Cardiac muscle cell (in vitro differentiated cells and primary cell): ENCODE measurements around the gene PARP12. TPM values are rescaled to one million over a fixed set of nuclear protein-coding genes. Genes with fewer than 3 reads are reported as not detected.
A peak's percentile ranks its signal among the peaks of the same experiment; 100 is the strongest.

Experiments
- DNase-seq, 2 donors: peaks; one replicate each; pipeline versions ENCODE4 v3.0.0 to v3.0.0-alpha.2; 2010 to 2017; ENCODE audit warnings: low read depth in 1 of 2, low spot score in 1 of 2
- H3K27ac ChIP-seq: fragments of 200-600 bp; sonication (generic); 2 replicates; pipeline ENCODE4 v1.5.1; 2016
- H3K27me3 ChIP-seq: fragments of 200-600 bp; sonication (generic); 2 replicates; pipeline ENCODE4 v1.6.0; 2016; ENCODE audit warnings: control low read depth
- H3K36me3 ChIP-seq: fragments of 200-600 bp; sonication (generic); 2 replicates; pipeline ENCODE4 v1.5.1; 2016; ENCODE audit warnings: control low read depth
- H3K4me1 ChIP-seq: fragments of 200-600 bp; sonication (generic); 2 replicates; pipeline ENCODE4 v1.8.1; 2017; ENCODE audit warnings: low read depth, mild to moderate bottlenecking, mixed run types
- H3K4me3 ChIP-seq: fragments of 200-600 bp; sonication (generic); 2 replicates; pipeline ENCODE4 v1.5.1; 2016; ENCODE audit warnings: mild to moderate bottlenecking
- H3K9me3 ChIP-seq: fragments of 200-600 bp; sonication (generic); 2 replicates; pipeline ENCODE4 v1.5.1; 2017; ENCODE audit warnings: low read depth, mild to moderate bottlenecking, control low read depth
- polyA plus RNA-seq: library from polyadenylated mRNA; unstranded; fragments of >200 nt; fragmentation: Nextera tagmentation; extraction: Ambion mirVana; gene quantifications from 2 replicates; pipeline ENCODE4 v1.2.1, GENCODE V29; 2016
- total RNA-seq: library from RNA; depleted of rRNA; stranded (reverse); fragments of >200 nt; gene quantifications from 2 replicates; pipeline ENCODE4 v1.2.3, GENCODE V29; 2016
- TF ChIP-seq, protein P1 (sequence below): IDR thresholded peaks from 2 replicates; pipeline ENCODE4 v1.5.1; 2012; ENCODE audit warnings: low read depth, mild to moderate bottlenecking, low read length

Gene PARP12
- total and polyA plus RNA-seq, 2 experiments from 2014 or later: 0.45 to 2.2 TPM

DNA sequence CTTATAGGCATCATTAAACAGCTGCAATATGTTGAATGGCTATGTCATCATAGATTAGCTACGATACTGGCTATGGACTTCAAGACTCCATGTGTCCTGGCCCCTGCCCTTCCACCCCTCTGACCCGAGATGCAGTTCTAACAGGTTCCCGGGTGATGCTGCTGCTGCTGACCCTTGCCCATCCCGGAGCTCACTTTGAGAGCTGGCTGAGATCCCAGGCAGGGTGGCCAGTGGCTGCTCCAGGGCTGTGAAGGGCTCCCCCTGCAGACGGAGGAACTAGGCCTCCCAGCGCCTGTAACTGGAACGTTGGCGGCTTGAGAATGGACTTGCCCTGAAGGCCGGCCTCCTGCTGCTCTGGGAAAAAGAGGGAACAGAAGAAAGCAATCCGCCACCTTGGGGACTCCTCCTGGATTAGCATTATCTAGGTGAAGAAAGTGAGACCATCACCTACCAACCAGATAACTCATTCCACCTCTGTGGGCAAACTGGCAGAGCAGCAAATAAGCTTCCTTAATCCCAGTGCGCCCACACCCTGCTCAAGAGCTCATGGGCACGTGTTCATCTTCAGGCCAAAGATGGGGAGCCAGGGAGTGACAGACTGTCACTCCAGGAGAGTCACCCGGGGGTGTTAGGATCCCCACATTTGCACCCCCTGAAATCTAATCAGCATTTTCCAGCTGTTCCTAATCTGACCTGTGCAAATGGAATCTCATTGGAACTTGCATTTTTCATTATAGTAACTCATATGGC lies 56.8 kb downstream of the PARP12 start:
- no peaks in the 10 kb centered on the region for H3K9me3 ChIP-seq
- TF ChIP-seq, protein P1, sequence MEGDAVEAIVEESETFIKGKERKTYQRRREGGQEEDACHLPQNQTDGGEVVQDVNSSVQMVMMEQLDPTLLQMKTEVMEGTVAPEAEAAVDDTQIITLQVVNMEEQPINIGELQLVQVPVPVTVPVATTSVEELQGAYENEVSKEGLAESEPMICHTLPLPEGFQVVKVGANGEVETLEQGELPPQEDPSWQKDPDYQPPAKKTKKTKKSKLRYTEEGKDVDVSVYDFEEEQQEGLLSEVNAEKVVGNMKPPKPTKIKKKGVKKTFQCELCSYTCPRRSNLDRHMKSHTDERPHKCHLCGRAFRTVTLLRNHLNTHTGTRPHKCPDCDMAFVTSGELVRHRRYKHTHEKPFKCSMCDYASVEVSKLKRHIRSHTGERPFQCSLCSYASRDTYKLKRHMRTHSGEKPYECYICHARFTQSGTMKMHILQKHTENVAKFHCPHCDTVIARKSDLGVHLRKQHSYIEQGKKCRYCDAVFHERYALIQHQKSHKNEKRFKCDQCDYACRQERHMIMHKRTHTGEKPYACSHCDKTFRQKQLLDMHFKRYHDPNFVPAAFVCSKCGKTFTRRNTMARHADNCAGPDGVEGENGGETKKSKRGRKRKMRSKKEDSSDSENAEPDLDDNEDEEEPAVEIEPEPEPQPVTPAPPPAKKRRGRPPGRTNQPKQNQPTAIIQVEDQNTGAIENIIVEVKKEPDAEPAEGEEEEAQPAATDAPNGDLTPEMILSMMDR: peak; percentile 69
- DNase-seq: peak; percentile 64 to 65
- H3K27ac ChIP-seq: no peak overlapping the region
- H3K27me3 ChIP-seq: no peaks in the 10 kb centered on the region
- H3K4me1 ChIP-seq: no peaks in the 10 kb centered on the region
- no peak overlapping the region for H3K4me3 ChIP-seq
- H3K36me3 ChIP-seq: no peaks in the 10 kb centered on the region

DNA sequence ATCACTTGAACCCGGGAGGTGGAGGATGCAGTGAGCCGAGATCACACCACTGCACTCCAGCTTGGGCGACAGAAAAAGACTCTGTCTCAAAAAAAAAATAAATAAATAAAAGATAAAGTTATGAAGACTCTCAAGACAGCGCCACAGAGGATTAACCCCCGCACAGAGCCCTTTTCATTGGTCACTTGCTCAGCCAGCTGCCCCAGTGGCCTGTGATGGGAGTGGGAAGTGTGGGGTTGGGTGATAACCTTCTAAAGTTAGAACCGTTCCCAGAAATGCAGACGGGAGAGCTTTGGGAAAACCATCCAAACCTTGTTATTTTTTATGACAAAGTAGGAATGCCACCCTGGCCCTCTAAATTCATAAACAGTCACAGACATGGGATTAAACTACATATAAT lies 57.4 kb downstream of the PARP12 start:
- Histone ChIP-seq H3K27ac (no peak overlapping the region), H3K4me1 (no peaks in the 10 kb centered on the region), H3K9me3 (no peaks in the 10 kb centered on the region), H3K27me3 (no peaks in the 10 kb centered on the region), H3K4me3 (no peak overlapping the region), H3K36me3 (no peaks in the 10 kb centered on the region)
- TF ChIP-seq, protein P1: no peak
- DNase-seq: no peak

DNA sequence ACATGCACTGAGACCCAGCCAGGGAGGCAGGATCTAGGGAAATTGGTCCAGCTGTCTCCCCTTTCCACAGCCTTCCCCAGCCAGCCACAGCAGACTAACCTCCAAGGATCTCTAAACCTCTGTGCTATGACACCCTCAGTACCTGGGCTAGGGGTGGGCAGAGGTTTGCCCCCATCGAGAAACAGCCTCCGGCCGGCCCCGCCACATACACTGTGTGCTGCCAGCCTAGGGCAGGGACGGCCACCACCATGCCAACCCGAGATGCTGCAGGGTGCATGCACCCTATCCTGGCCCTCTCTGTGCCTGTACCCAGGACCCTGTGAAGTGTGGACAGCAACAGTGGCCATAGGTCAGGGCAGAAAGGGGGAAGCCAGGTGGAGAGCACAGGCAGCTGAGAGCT lies 58.1 kb downstream of the PARP12 start:
- H3K4me3 ChIP-seq: no peak overlapping the region
- no peak overlapping the region for H3K27ac ChIP-seq
- no peaks in the 10 kb centered on the region for H3K4me1 ChIP-seq
- no peaks in the 10 kb centered on the region for H3K36me3 ChIP-seq
- no peak for DNase-seq
- no peaks in the 10 kb centered on the region for H3K9me3 ChIP-seq
- no peaks in the 10 kb centered on the region for H3K27me3 ChIP-seq
- TF ChIP-seq, protein P1: no peak

DNA sequence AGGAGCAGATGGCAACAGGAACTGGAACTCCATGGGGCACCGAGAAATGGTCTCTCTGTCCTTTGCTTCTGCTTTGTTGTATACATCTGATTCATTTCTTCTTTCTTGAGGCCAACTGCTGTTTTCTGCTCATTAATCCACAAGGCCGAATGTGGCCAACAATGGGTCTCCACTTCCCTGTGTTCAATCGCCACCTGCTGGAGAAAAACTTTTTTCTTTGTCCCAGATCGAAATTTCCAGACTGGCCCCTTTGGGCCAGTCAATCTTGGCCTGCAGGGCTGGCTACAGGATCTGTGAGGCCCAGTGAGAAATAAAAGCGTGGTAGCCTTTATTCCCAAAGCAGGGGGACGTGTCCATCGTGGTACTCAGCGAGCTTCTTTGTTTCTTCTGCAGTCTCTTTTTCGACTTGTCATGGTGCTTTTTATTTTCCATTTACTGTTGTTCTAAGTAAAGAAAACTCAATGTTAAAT lies 58.8 kb downstream of the PARP12 start:
- Histone ChIP-seq H3K36me3 (no peaks in the 10 kb centered on the region), H3K27me3 (no peaks in the 10 kb centered on the region), H3K4me1 (no peaks in the 10 kb centered on the region), H3K4me3 (no peak overlapping the region), H3K9me3 (no peaks in the 10 kb centered on the region), H3K27ac (no peak overlapping the region)
- DNase-seq: peak; percentile 71 to 81
- TF ChIP-seq, protein P1: peak; percentile 55

DNA sequence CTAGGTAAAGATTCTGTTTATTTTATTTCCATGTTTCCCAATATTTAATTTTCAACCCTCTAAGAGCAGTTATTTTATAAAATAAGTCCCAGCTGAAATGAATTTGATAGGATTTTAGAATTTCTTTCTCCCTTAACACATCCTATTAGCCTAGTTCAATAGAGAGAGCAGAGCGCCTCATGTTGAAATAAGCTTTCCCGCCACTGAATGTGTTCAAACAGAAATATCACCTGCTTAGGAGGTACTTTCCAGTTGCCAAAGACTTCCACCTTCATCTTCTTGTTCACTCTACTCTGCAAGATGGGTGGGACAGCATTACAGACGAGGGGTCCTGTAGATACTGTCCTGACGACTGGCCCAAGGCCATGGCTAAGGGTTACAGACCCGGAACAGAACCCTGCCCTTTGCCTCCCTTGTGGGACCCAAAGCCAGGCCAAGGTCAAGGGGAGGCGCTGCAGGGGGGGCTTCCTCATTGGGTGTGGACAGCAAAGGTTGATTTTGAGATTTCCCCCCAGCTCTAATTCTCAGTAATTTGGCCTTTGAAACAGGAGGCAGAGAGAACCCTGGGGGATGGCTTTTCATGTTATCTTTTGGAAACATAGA lies 62.0 kb downstream of the PARP12 start:
- DNase-seq: no peak
- Histone ChIP-seq H3K4me3 (no peak overlapping the region), H3K9me3 (no peaks in the 10 kb centered on the region), H3K36me3 (no peaks in the 10 kb centered on the region), H3K4me1 (no peaks in the 10 kb centered on the region), H3K27me3 (no peaks in the 10 kb centered on the region), H3K27ac (no peak overlapping the region)
- TF ChIP-seq, protein P1: no peak
